Stimulated activated CD4-positive, alpha-beta T cell treated with anti-CD3 and anti-CD28 coated beads, Interleukin-2, amount 100 ng/mL, for 24 hours (primary cell): Measurements from ENCODE around the gene TEC.

Experiments used
- DNase-seq, 2 donors: peaks; one replicate each; pipeline ENCODE4 v3.0.0-alpha.2; 2020

TEC gene

GRCh38 chr4:48267574-48267973 is 2.1 kb downstream of the TEC start:
- no peak for DNase-seq

GRCh38 chr4:48266781-48267180 is 2.9 kb downstream of the TEC start:
- DNase-seq, result no peak

DNA sequence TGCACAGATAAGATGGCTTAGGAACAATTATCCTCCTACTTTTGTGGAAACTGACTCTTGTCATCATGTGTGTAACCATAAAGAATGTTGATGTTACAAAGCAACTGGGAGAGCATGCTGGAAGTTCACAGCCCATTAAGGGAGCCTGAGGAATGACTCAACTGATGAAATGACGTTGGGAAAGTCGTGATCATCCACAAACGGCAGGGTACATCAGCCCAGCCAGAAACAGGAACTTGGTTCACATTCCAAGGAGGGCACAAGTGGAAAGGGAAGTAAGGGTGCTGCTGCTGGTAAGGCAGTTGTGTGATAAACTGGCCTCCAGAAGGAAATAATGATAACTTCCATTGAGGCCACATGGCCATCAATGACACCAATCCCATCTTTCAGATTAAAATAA is 6.7 kb downstream of the TEC start:
- DNase-seq, result no peak

- DNase-seq, result no peak
Measured at GRCh38 chr4:48262484-48262883, 7.2 kb downstream of the TEC start.

- no peak for DNase-seq
Measured at GRCh38 chr4:48261281-48261680, 8.4 kb downstream of the TEC start.

DNA sequence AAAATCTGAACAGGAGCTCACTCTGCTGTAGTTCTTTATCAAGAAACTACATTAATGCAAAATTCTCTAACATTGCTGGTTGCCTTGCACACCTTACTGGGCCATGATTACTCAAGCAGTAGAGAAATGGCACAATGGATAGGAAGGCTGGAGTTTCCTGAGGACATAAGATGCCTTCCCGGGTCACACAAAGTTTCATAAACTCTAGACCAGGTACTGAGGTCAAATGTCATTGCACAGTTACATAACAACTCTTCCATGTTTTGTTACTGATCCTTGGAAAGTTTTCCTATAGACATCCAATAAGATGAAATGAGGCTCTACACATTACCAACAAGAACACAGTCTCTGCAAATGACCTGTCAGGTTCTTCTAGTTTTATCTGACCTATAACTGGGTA is 9.9 kb downstream of the TEC start:
- DNase-seq, result no peak

GRCh38 chr4:48258845-48259397 is 10.7 kb downstream of the TEC start:
- no peak for DNase-seq

DNA sequence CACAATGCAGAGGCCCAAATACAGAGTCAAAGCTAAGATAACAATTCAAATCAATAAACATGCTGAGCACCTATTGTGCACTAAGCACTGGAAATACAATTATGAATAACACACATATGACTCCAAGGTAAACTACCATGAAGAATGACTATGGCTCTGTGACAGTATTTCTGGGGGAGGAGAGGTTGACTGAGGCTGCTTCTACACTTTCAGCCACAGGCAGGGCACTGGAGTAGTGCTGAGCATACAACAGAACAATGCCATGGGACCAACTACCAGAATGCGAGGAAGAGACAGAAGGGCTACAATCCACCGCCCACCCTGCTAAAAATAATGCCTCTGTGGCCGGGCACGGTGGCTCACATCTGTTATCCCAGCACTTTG is 13.7 kb downstream of the TEC start:
- no peak for DNase-seq

DNA sequence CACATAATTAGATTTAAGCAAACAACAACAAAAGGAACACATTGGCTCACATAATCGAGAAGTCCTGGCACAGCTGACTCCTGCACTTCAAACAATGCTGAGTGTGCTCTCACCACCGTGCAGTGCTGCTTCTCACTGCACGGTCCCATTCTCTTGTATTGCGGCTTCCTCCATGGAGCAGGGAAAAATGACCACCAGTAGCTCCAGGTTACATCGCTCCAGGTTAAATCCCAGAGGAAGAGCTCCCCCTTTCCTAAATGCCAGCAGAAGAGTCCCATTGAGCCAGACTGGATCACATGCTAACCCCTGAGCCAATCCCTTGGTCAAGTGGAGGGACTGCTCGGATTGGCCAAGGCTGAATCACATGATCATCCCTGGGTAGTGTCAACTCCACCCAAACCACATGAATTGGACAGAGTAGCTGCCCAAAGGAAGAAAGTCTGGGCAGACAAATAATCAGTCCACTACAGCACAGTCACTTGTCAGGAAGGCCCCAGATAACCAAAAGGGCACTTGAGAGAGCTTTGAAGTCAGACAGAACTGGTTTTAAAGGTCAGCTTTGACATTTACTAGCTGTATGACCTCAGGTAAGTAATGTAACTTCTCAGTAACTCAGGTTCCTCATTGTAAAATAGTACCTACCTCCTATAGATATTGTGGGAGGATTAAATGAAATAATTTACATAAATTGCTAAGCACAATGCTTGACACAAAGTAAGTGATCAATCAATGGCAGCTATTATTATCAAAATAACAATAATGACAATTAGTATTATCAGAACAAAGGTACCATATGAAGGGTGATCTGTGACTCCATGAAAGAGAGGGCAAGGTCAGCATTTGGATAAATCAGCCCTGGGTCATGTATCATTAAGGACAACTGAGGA is 14.3 kb downstream of the TEC start:
- DNase-seq, result no peak

DNA sequence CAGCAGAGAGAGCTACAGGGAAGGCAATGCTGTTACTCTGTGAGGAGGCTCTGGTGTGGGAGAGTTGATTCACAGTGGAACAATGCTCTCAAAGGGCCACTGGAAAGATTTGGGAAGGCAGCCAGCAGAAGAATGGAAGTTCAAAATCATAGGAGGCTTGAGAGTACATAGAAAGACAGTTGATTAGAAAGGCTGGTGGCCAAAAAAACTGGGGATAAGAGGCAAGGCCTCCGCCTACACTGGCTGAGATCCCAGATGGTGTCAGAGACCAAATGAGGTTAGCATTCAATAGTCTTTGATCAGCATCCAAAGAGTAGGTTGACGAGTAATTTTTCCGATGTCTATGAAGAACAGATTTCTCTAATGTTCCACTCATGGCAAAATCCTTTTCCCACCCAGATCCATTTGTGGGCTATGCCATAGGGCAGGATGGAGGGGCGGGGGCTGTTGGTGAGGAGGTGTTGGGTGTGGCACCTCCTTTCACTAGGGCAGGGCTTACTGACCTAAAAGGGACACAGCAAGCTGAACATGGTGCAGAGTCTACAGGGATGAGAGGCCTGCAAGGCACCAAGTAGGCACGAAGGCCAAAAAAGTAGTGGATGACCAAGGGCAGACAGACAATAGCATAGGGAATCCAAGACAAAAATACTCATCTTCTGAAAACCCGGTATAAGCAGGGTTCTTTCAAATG is 15.1 kb downstream of the TEC start:
- no peak for DNase-seq

GRCh38 chr4:48252313-48252712 is 17.3 kb downstream of the TEC start:
- DNase-seq, result no peak

DNA sequence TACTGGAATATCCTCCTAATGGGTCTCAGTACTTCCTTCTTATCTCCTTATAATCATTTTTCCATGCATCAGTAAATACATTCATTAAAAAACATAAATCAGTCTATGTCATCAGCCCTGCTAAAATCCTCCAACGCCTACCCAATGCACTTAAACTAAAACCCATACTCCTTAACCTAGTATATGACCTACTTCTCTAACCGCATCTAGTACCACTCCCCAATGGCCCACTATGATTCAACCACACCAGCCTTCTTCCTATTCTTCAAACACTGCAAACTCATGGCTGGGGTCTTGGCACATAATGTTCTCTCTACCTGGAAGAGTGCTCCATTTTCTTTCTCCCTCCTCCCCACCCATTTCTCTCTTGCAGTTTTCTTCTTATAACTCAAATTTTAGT is 18.7 kb downstream of the TEC start:
- no peak for DNase-seq

GRCh38 chr4:48250343-48250742 is 19.3 kb downstream of the TEC start:
- no peak for DNase-seq

DNA sequence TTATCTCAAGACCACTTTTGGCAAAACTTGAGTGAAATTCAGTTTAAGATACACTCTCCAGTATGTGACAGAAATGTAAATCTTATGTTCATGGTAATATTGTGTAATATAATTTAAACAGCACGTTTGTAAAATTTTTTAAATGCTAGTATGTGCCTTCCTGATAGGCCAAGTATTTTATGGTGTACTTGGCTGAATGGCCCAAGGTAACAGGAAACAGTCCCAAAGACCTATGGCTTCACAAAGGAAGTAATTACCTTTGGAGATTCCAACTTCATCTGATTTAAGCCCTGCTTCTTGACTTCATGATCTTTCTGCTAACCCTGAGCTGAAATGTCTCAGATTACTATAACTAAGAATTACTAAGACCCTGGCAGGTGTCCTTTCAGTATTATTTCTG is 20.3 kb downstream of the TEC start:
- DNase-seq, result no peak

GRCh38 chr4:48248559-48248953 is 21.1 kb downstream of the TEC start:
- no peak for DNase-seq

DNA sequence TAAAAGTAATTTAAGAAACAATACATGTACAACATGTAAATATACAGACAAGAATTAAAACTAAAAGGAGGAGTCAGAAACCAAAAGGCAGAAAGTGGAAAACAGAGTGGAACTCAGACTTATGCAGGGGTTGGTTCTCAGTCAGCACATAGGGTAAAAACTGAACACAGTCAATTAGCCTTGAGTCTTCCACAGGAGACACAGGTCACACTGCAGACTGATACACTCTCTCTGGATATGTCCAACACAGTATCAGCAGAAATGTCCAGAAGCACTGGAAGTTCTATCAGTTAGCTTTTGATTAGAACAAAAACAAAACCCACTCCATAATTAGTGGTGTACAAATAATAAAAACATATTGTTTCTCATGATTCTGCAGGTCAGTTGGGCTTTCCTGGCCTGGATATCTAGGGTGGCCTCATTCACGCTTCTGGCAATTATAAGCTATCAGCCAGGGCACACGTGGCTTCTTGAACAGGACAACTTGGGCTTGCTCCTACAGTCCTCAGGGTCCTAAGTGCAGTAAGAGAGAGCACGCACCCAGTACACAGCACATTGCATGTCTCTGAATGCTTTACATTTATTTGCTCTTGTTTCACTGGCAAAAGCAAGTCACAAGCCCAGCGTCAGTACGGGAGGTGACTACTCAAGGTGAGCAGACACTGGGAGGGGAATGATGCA is 21.6 kb downstream of the TEC start:
- DNase-seq, result no peak

DNA sequence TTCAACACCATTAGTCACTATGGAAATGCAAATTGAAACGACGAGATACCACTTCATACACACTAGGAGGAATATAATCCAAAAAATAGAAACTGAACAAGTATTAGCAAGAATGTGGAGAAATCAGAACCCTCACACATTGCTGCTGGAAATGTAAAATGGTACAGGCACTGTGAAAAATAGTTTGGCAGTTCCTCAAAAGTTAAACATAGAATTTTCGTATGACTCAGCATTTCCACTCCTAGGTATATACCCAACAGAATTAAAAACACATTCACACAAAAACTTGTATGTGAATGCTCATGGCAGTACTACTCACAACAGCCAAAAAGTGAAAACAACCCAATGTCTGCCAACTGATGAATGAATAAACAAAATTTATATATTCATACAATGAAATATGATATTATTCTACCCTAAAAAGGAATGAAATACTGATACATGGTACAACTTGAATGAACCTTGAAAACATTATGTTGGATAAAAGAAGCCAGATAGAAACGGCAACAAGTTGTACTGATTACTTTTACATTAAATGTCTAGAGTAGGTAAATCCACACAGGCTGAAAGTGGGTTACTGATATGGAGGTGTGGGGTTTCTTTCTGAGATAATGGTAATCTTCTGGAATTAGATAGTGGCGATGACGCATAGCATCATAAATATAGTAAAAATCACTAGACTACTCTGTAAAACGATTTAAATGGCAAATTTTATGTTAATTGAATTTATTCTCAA is 22.3 kb downstream of the TEC start:
- DNase-seq, result no peak

DNA sequence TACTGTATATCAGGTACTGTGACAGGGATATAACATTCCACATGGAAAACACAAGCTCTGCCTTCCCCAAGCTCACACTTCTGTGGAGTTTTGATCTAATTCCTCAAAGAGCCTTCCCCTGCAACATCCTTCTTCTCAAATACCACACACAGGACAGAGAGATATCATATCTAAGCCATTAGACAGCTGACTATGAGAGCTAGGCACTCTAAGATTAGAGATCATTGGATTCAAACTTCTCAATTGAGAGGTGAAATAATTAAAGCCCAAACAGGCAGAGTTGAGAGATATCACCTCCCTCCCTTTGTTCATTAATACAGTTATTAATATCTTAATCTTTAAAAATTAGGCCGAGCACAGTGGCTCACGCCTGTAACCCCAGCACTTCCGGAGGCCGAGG is 25.0 kb downstream of the TEC start:
- DNase-seq, result no peak

- no peak for DNase-seq
Measured at GRCh38 chr4:48243887-48244286, 25.8 kb downstream of the TEC start.

DNA sequence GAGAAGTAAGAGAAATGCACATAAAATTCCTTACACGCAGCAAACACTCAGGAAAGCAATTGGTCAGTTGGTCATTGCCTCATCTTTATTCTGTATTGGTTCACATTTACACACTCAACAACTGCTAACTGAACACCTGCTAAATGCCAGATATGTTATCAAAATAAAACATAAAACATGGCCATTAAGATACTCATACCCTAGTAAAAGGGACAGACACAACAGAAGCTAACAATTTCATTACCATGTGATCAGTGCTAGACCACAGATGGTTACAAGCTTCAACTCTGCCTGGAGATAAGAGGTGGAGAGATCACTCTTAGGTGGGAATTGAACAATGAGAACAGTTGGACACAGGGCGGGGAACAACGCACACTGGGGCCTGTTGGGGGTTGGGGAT is 26.2 kb downstream of the TEC start:
- no peak for DNase-seq

GRCh38 chr4:48242511-48243195 is 27.0 kb downstream of the TEC start:
- DNase-seq, result no peak

DNA sequence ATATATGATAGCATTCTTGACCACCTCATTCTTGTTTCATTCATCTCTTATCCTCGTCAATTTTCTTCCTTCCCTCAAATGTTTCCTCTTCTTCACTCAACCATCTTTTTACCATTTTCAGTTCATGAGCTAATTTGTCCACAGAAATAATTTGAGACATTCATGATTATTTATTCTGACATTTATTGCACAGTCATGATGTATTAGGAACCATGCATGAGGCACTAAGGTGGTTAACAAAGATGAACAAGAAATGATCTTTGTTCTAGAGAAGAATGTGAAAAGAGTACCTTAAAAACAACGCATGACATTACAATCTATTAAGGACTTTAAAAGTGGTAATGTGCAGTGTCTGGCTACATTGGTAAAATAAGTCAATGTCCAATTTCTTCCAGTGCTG is 27.9 kb downstream of the TEC start:
- no peak for DNase-seq
